Activated B cell treated with CpG ODN at 0.5 μM for 24 hours (primary cell): ENCODE measurements around the gene PLN. TPM values are rescaled to one million over a fixed set of nuclear protein-coding genes. Genes with fewer than 3 reads are reported as not detected.

Experiments used
- ATAC-seq: fragments of 200-7000 bp; cut with Tn5 transposase; one replicate; pipeline ENCODE4 v1.10.0; 2021; ENCODE audit warnings: low read depth, mild to moderate bottlenecking, moderate library complexity
- CTCF ChIA-PET: fragments of 350-600 bp; sonication (Branson Sonifier 250); formaldehyde crosslinking; loops from one replicate; lab custom pipeline; 2021; ENCODE audit warnings: antibody characterized with exemption; lab: Charles Lee
- POLR2A ChIA-PET: fragments of 350-600 bp; sonication (Branson Sonifier 250); formaldehyde crosslinking; loops from one replicate; lab custom pipeline; 2021; ENCODE audit warnings: antibody characterized with exemption; lab: Charles Lee
- DNase-seq: peaks from one replicate; pipeline ENCODE4 v3.0.0; 2022
- H3K27ac Mint-ChIP-seq: one replicate; pipeline ENCODE4 v1.8.0; 2020; ENCODE audit warnings: mixed read lengths
- H3K27me3 Mint-ChIP-seq: one replicate; pipeline ENCODE4 v1.8.0; 2021; ENCODE audit warnings: mixed read lengths
- H3K36me3 Mint-ChIP-seq: one replicate; pipeline ENCODE4 v1.8.0; 2021; ENCODE audit warnings: low read depth, mixed read lengths
- H3K4me1 Mint-ChIP-seq: one replicate; pipeline ENCODE4 v1.8.0; 2021; ENCODE audit warnings: mixed read lengths
- H3K4me3 Mint-ChIP-seq: one replicate; pipeline ENCODE4 v1.8.0; 2020; ENCODE audit warnings: mild to moderate bottlenecking, mixed read lengths
- H3K9me3 Mint-ChIP-seq: one replicate; pipeline ENCODE4 v1.8.0; 2020; ENCODE audit warnings: mixed read lengths
- intact Hi-C: fragments of 100-400 bp; cut with micrococcal nuclease; formaldehyde crosslinking; loops from one replicate; pipeline ENCODE4 v1.15.1; 2024
- total RNA-seq: library from RNA; stranded (reverse); gene quantifications from 2 replicates; pipeline ENCODE4 v1.2.3, GENCODE V29; 2022
- TF ChIP-seq, protein P1 (sequence below): fragments of 200-600 bp; IDR thresholded peaks from one replicate; pipeline ENCODE4 v1.8.0; 2022; ENCODE audit warnings: antibody characterized with exemption, mild to moderate bottlenecking

PLN gene
- total RNA-seq, 1 donor from 2014 or later: not detected

DNA sequence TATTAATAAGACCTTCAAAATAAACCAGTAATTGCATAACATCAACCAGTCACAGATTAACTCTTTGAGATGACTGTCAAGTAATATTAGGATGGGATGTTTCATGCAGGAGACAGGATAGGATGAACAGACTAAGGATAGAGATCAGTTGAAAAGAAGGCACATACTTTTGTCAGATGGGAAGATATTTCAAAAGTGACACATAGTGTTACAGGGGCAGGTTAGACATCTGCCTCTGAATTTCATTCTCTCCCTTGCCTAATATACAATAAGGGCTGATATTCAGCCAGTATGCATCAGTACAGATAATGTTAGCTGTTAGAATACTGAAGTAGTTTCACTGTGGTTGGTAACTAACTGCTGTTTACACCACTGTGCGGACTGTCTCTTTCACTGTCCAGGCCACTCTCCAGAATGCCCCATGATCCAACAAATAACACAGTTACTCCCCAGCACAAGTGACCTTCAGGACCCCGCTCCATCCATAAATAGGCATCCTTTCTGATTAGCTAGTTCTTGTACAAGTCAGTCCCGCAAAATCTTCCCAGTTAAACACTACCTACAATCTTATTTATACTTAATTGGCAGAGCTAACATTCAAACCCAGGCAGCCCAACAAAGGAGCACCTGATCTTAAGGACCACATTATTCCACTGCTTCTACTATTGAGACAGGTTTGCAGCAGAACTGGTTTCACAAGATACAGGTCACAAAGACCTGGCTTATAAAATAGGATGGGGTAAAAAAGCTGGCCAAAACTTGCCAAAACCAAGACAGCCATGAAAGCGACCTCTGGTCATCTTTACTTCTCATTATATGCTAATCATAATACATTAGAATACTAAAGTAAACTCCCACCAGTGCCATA, 21.9 kb upstream of the PLN start:
- H3K36me3 Mint-ChIP-seq: peaks cover 17% of the 10 kb centered on the region
- DNase-seq: no peak
- CTCF ChIA-PET: no interaction called here
- intact Hi-C loops: no loop called here
- H3K27me3 Mint-ChIP-seq: no peaks in the 10 kb centered on the region
- POLR2A ChIA-PET: no interaction called here
- H3K27ac Mint-ChIP-seq: no peak overlapping the region
- no peak for ATAC-seq
- peaks cover 9% of the 10 kb centered on the region for H3K4me1 Mint-ChIP-seq
- TF ChIP-seq, protein P1, sequence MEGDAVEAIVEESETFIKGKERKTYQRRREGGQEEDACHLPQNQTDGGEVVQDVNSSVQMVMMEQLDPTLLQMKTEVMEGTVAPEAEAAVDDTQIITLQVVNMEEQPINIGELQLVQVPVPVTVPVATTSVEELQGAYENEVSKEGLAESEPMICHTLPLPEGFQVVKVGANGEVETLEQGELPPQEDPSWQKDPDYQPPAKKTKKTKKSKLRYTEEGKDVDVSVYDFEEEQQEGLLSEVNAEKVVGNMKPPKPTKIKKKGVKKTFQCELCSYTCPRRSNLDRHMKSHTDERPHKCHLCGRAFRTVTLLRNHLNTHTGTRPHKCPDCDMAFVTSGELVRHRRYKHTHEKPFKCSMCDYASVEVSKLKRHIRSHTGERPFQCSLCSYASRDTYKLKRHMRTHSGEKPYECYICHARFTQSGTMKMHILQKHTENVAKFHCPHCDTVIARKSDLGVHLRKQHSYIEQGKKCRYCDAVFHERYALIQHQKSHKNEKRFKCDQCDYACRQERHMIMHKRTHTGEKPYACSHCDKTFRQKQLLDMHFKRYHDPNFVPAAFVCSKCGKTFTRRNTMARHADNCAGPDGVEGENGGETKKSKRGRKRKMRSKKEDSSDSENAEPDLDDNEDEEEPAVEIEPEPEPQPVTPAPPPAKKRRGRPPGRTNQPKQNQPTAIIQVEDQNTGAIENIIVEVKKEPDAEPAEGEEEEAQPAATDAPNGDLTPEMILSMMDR: no peak
- no peak overlapping the region for H3K4me3 Mint-ChIP-seq
- H3K9me3 Mint-ChIP-seq: peaks cover 3% of the 10 kb centered on the region

DNA sequence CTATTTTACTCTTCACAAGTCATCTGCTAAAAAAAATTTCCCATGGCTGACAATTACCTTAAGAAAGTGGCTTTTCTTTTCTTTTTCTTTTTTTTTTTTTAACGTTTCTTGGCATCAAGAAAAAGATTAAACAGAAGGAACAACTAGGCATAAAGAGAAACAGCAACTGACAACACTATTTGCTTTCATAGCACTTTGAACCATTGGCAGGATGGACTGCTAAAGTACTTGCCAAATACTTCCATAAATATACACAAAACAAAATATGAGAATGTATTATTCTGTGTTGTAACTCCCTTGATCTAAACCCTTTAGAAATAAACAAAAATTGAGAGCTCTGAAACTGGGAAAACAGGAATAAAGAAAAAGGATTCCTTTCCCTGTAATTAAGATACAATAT, 20.0 kb upstream of the PLN start:
- CTCF ChIA-PET: no interaction called here
- H3K4me1 Mint-ChIP-seq: peaks cover 13% of the 10 kb centered on the region
- H3K36me3 Mint-ChIP-seq: peaks cover 12% of the 10 kb centered on the region
- TF ChIP-seq, protein P1: no peak
- ATAC-seq (no peak), DNase-seq (no peak)
- POLR2A ChIA-PET: no interaction called here
- no peaks in the 10 kb centered on the region for H3K27me3 Mint-ChIP-seq
- no peak overlapping the region for H3K4me3 Mint-ChIP-seq
- no peak overlapping the region for H3K27ac Mint-ChIP-seq
- H3K9me3 Mint-ChIP-seq: peaks cover 3% of the 10 kb centered on the region
- intact Hi-C loops: no loop called here

- Mint-ChIP-seq H3K4me3 (no peak overlapping the region), H3K36me3 (peaks cover 6% of the 10 kb centered on the region), H3K27me3 (no peaks in the 10 kb centered on the region), H3K9me3 (peaks cover 3% of the 10 kb centered on the region), H3K4me1 (peaks cover 11% of the 10 kb centered on the region), H3K27ac (no peak overlapping the region)
- no peak for DNase-seq
- POLR2A ChIA-PET: no interaction called here
- intact Hi-C loops: no loop called here
- CTCF ChIA-PET: no interaction called here
- no peak for ATAC-seq
- TF ChIP-seq, protein P1: no peak
These were observed 18.3 kb upstream of the PLN start for GRCh38 chr6:118529756-118530155.

- intact Hi-C loops: no loop called here
- Mint-ChIP-seq H3K36me3 (peaks cover 6% of the 10 kb centered on the region), H3K4me3 (no peak overlapping the region), H3K9me3 (peaks cover 3% of the 10 kb centered on the region), H3K27me3 (no peaks in the 10 kb centered on the region), H3K4me1 (peaks cover 7% of the 10 kb centered on the region), H3K27ac (no peak overlapping the region)
- ChIA-PET POLR2A (no interaction called here), CTCF (no interaction called here)
- no peak for DNase-seq
- ATAC-seq: no peak
- TF ChIP-seq, protein P1: no peak
These were observed 17.2 kb upstream of the PLN start for GRCh38 chr6:118530942-118531341.

GRCh38 chr6:118535176-118535844, 12.8 kb upstream of the PLN start:
- peaks cover 5% of the 10 kb centered on the region for H3K36me3 Mint-ChIP-seq
- intact Hi-C loops: no loop called here
- no peaks in the 10 kb centered on the region for H3K27me3 Mint-ChIP-seq
- H3K9me3 Mint-ChIP-seq: peaks cover 3% of the 10 kb centered on the region
- H3K27ac Mint-ChIP-seq: no peak overlapping the region
- H3K4me3 Mint-ChIP-seq: no peak overlapping the region
- ChIA-PET CTCF (no interaction called here), POLR2A (no interaction called here)
- DNase-seq (no peak), ATAC-seq (no peak)
- H3K4me1 Mint-ChIP-seq: peaks cover 4% of the 10 kb centered on the region
- TF ChIP-seq, protein P1: no peak
